Measurements from ENCODE around the gene HDAC4.

GRCh38 chr2:239425631-239426030 is 24.8 kb upstream of the HDAC4 start:
- TF ChIP-seq SMC3 (IDR thresholded peaks at IDR 0.05; ENCODE audit: low read depth, low read length): no peak
- TF ChIP-seq NFE2L2 (IDR thresholded peaks at IDR 0.05; ENCODE audit: low read depth, low read length): no peak
- no peak for TF ChIP-seq CTCF (conservative IDR thresholded peaks at IDR 0.05; ENCODE audit: low read depth, low read length)
- no peak for TF ChIP-seq POLR2A (IDR thresholded peaks at IDR 0.05; ENCODE audit: low read depth, low read length)
- TF ChIP-seq ELK1 (IDR thresholded peaks at IDR 0.05; ENCODE audit: borderline replicate concordance, low read depth, low read length): no peak
- TF ChIP-seq BHLHE40 (IDR thresholded peaks at IDR 0.05; ENCODE audit: low read depth, low read length): no peak
- no peak for TF ChIP-seq MXI1 (IDR thresholded peaks at IDR 0.05; ENCODE audit: borderline replicate concordance, low read depth, low read length)

Measured in IMR-90 (cell line).